Muscle of leg (tissue), 11 donors: ENCODE results near the gene TRMT44. TPM values are rescaled to one million over a fixed set of nuclear protein-coding genes. Genes with fewer than 3 reads are reported as not detected.

Experiments
- DNase-seq: peaks from one replicate; pipeline ENCODE4 v3.0.0; 2013
- H3K27ac ChIP-seq: one replicate; pipeline ENCODE4 v1.5.1; 2013; ENCODE audit warnings: mild to moderate bottlenecking, low read length, control low read depth
- H3K27me3 ChIP-seq: one replicate; pipeline ENCODE4 v1.6.1; 2013; ENCODE audit warnings: low read length; ENCODE audit not compliant: control insufficient read depth, insufficient read depth
- H3K36me3 ChIP-seq: one replicate; pipeline ENCODE4 v1.6.1; 2013; ENCODE audit warnings: low read length; ENCODE audit not compliant: control insufficient read depth, insufficient read depth
- H3K4me1 ChIP-seq: one replicate; pipeline ENCODE4 v1.6.1; 2013; ENCODE audit warnings: low read length; ENCODE audit not compliant: control insufficient read depth, insufficient read depth
- H3K4me3 ChIP-seq: one replicate; pipeline ENCODE4 v1.5.1; 2013; ENCODE audit warnings: low read length, control low read depth
- H3K9me3 ChIP-seq: replicated peaks from 2 replicates; pipeline ENCODE4 v1.6.1; 2013; ENCODE audit warnings: low read depth, low read length; ENCODE audit not compliant: control insufficient read depth
- WGBS: methylation state at CpG from one replicate; pipeline ENCODE4 v1.1.5; 2013; ENCODE audit warnings: missing lambda C conversion rate; ENCODE audit not compliant: insufficient coverage; 5-methylcytosine and 5-hydroxymethylcytosine counted together
- polyA plus RNA-seq, 8 donors: library from polyadenylated mRNA; unstranded; fragments of 120-200 nt; gene quantifications; one replicate each; pipeline versions ENCODE4 v1.2.1 to v1.2.3, GENCODE V29; 2013; ENCODE audit warnings: inconsistent platforms in 1 of 8, low replicate concordance in 1 of 8; ENCODE audit not compliant: insufficient read length in 8 of 8, insufficient read depth in 1 of 8
- total RNA-seq: library from RNA; stranded (reverse); fragments of 120-200 nt; gene quantifications from one replicate; pipeline ENCODE4 v1.2.4, GENCODE V29; 2013

Gene TRMT44
- total and polyA plus RNA-seq, 9 donors, result 8.1 to 13.9 (median 10.3) TPM

DNA sequence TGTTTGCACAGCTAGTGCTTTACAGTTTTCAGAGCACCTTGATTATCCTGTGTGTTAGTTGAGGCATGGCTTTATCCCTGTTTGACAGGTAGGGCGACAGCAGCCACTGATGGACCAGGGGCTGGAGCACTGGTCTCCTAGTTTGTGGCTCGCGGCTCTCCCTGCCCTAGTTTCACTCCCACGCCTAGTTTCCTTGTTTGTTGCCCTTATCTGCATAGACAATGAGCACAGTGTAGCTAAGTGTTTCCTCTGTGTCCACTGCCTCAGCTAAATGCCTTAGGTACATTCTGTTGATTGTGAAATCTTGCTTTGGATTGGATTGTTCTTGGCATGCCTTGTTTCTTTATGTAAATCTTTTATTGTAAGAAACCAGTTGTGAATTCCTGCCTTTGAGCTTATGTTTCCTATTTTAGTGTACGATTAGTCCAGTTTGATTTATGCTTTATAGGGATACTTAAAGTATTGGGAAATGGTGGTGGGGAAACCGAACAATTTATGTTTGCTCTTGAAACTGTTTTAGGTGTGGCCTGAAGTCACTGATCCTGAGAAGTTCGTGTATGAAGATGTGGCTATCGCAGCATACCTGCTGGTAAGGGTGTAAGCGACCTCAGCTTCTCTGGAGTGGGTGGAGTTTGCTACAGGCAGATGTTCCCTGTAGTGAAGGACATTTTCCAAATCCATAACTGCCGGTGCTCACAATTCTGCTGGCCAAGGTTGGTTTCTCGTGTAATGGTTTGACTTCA, 11.0 kb downstream of the TRMT44 start:
- peaks cover 77% of the 10 kb centered on the region for H3K36me3 ChIP-seq
- WGBS, result 93% methylated on average over 10 of the region's 11 CpGs
- no peaks in the 10 kb centered on the region for H3K9me3 ChIP-seq
- H3K4me1 ChIP-seq, result no peaks in the 10 kb centered on the region
- no peak for DNase-seq
- no peak overlapping the region for H3K27ac ChIP-seq
- no peak overlapping the region for H3K4me3 ChIP-seq
- no peaks in the 10 kb centered on the region for H3K27me3 ChIP-seq

DNA sequence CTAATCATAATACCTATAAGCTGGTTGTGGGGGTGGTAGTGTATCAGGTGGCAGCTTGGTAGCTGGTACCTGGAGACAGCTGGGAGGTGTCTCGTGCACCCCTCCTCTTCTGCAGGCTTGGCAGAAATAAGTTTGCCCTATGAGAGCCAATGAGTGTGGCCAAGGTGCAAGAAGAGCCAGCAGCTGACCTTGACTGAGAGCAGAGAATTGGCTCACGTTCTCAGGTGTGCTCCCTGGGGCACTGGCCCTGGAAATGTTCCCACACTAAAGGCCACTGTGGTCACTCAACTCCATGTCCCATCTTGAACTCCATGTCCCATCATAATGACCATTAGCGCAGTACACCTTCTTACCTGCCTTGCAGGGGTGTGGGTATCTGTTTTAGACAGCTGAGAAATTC, 13.4 kb downstream of the TRMT44 start:
- Histone ChIP-seq H3K27ac (no peak overlapping the region), H3K4me3 (no peak overlapping the region), H3K36me3 (peaks cover 73% of the 10 kb centered on the region), H3K27me3 (no peaks in the 10 kb centered on the region), H3K4me1 (no peaks in the 10 kb centered on the region), H3K9me3 (no peaks in the 10 kb centered on the region)
- no peak for DNase-seq
- 81% methylated on average over 2 of the region's 3 CpGs for WGBS

DNA sequence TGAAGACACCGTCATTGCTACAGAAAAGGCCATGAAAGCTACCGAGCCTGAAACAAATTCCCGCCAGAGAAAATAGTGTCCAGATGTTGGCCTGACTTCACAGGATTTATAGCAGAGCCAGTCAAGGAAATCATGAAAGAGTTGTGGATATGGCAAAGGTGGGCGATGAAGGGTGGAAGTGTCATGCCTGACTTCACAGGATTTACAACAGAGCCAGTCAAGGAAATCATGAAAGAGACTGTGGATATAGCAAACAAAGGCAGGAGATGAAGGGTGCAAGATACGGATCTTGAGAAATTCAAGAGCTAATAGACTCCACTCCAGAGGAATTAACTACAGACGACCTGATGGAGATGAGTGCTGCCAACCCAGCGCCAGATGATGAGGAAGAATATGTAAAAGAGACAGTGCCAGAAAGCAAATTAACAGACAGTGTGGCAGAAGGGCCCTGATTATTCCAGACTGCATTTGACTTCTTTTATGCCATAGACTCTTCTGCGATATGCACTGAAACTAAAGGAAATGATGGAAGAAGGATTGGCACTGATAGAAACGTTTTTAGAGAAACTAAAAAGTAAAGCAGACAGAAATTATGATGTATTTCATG, 17.2 kb downstream of the TRMT44 start:
- H3K36me3 ChIP-seq, result peaks cover 72% of the 10 kb centered on the region
- WGBS, result 34% methylated on average over 5 of the region's 9 CpGs
- no peak overlapping the region for H3K4me3 ChIP-seq

DNA sequence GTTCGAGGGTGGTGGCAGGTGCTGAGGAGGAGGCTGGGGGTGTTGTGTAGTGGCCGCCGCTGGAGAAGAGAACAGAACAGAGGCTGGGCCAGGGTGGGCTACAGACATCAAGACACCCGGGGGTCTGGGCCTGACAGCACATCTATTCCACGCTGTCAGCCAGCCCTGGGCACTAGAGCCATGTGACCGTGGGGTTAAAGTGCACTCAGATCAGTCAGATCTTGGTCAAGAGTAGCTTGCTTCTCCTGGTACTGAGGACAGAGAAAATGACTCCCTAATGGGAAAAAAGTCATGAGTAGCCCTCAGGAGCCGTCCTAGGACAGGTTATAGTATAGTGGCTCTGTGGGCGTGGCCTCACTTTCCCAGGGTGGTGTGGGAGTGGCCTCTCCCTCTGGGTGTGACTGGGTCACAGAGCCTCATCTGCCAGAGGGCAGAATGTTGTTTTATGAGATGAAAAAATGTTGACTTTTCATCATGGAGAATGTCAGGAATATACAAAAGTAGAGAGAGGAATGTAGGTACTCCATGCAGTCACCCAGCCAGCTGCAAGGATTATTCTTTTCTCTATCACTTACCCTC, 19.4 kb downstream of the TRMT44 start:
- H3K4me3 ChIP-seq, result no peak overlapping the region
- peaks cover 64% of the 10 kb centered on the region for H3K36me3 ChIP-seq
- H3K27me3 ChIP-seq, result no peaks in the 10 kb centered on the region
- DNase-seq, result no peak
- H3K27ac ChIP-seq, result no peak overlapping the region
- H3K4me1 ChIP-seq, result no peaks in the 10 kb centered on the region
- WGBS, result 86% methylated on average over 8 of the region's 8 CpGs
- no peaks in the 10 kb centered on the region for H3K9me3 ChIP-seq

More for the DNA sequence above, 17.2 kb downstream of the TRMT44 start:
- H3K27me3 ChIP-seq, result no peaks in the 10 kb centered on the region
- no peak overlapping the region for H3K27ac ChIP-seq
- DNase-seq, result no peak
- no peaks in the 10 kb centered on the region for H3K9me3 ChIP-seq
- no peaks in the 10 kb centered on the region for H3K4me1 ChIP-seq

DNA sequence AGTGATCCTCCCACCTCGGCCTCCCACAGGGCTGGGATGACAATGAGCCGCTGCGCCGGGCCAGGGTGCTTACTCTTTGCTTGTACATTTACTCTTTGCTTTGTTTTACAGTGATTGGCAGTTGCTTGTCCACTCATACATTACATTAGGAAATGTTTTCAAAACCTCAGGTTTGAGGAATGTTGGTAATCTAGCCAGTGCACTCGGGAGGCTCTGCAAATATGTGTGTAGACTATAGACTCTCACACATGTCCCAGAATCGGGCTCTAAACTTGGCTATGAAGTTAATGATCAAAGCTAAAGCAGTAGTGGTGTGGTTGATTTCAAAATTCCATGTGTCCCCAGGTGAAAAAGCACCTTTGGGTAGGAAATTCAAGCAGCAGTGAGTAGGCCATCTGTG, 20.5 kb downstream of the TRMT44 start:
- H3K4me1 ChIP-seq, result no peaks in the 10 kb centered on the region
- no peaks in the 10 kb centered on the region for H3K27me3 ChIP-seq
- H3K36me3 ChIP-seq, result peaks cover 66% of the 10 kb centered on the region
- H3K27ac ChIP-seq, result no peak overlapping the region
- WGBS, result 83% methylated on average over 1 of the region's 6 CpGs
- no peak overlapping the region for H3K4me3 ChIP-seq
- H3K9me3 ChIP-seq, result no peaks in the 10 kb centered on the region
- DNase-seq, result no peak

DNA sequence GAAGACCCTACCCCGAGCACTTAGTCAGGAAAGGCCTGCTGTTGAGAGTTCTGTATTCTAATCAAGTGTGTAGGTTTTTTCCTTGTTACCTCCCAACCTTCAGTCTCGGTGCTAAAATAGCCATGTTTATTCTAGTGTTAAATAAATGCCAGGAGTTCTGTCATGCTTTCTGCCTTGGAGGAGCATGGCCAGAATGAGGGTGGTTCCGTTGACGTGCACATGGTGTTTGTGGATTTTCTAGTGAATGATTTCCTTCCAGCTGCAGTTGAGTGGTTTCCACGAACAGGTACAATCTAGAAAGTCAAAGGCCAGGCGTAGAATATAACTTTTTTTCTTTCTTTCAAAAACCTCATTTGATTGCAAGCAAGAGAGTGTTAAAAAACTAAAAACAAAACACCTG, 21.0 kb downstream of the TRMT44 start:
- Histone ChIP-seq H3K4me3 (no peak overlapping the region), H3K4me1 (no peaks in the 10 kb centered on the region), H3K27me3 (no peaks in the 10 kb centered on the region), H3K9me3 (no peaks in the 10 kb centered on the region), H3K36me3 (peaks cover 67% of the 10 kb centered on the region), H3K27ac (no peak overlapping the region)
- DNase-seq, result no peak
- 83% methylated on average over 3 of the region's 6 CpGs for WGBS

DNA sequence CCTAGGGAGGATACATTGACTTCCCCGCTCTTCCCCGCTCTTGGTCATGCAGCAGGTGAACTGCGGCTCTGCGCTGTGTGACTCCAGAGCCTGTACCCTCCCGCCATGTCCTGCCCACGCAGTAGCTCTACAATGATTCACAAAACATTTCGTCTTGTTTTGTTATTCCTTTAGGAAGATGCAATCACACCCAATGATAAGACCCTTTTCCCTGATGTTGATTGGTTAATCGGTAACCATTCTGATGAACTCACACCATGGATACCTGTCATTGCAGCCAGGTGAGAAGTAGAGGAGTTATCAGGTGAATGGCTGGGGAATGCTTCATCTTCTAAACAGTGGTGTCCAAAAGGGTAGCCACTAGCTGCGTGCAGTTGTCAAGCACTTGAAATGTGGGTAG, 23.2 kb downstream of the TRMT44 start:
- no peaks in the 10 kb centered on the region for H3K4me1 ChIP-seq
- no peak overlapping the region for H3K4me3 ChIP-seq
- no peaks in the 10 kb centered on the region for H3K27me3 ChIP-seq
- WGBS, result 100% methylated on average over 2 of the region's 9 CpGs
- H3K9me3 ChIP-seq, result no peaks in the 10 kb centered on the region
- H3K36me3 ChIP-seq, result peaks cover 66% of the 10 kb centered on the region
- no peak for DNase-seq
- H3K27ac ChIP-seq, result no peak overlapping the region

DNA sequence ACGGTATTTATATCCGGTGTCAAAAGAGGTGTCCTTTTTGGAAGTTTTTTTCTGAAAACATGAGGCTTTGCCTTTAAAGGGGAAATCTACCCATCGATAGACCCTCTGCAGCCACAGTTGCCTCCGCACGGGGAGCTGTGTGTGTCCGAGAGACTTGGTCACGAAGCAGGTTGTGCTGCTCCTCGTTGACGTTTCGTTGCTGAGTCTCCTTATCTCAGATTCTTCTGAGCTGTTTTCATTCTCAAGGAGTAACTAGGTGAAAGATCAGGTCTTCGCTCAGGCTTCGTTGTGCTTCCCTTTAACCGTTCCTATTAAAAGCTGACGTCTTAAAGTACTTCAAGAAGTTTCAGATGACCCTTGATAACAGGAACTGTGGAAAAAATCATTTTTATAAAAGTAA, 23.8 kb downstream of the TRMT44 start:
- whole genome bisulfite sequencing, result 92% methylated on average over 10 of the region's 14 CpGs
- H3K27me3 ChIP-seq, result no peaks in the 10 kb centered on the region
- no peak overlapping the region for H3K4me3 ChIP-seq

DNA sequence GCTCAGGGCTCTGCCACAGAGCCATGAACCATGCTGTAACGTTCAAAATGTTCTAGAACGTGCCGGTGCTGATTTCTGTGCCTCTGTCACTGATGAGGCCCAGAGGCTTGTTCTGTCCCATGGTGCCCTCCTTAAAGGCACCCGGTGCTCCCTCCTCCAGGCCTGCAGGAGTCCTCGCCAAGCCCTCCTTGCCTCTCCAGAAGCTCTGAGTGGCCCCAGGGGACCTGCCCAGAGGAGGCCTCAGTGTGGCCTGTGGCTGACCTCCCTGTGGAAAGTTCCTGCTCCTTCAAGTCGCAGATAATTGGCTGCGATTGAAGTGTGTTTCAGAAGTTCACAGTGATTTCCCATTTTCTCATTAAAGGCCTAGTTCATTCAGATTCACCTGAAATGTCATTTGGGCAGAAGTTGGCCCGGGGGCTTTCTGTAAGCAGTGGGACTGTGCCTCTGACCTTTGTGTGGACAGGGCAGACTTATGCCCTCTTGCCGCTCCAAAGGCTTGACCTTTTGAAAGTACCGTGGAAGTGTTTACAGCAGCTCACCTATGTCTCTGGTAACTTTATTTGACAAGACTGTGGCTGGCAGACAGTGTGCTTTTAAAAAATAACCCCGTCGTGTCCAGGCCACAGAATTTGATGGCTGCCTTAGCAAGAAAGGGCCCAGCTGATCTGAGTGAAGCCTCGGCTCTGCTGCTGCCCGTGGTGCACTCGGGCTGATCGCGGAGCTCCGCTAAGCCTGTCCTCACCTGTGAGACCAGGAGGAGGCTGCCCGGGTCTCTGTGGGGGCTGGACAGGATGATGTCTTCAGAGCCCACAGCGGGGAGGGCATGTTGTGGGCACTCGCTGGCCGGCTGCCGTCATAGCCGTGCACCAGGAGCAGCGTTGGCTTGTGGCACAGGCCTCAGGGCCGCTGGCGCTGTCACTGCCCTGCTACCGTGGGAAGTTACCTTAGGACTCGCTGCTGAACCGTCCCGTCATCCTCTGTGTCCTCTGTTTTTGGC, 25.3 kb downstream of the TRMT44 start:
- Histone ChIP-seq H3K4me3 (no peak overlapping the region), H3K4me1 (no peaks in the 10 kb centered on the region), H3K27ac (no peak overlapping the region), H3K36me3 (peaks cover 69% of the 10 kb centered on the region), H3K9me3 (no peaks in the 10 kb centered on the region), H3K27me3 (no peaks in the 10 kb centered on the region)
- 83% methylated on average over 31 of the region's 31 CpGs for WGBS
- no peak for DNase-seq

More for the DNA sequence above, 23.8 kb downstream of the TRMT44 start:
- Histone ChIP-seq H3K4me1 (no peaks in the 10 kb centered on the region), H3K36me3 (peaks cover 67% of the 10 kb centered on the region), H3K27ac (no peak overlapping the region), H3K9me3 (no peaks in the 10 kb centered on the region)
- DNase-seq, result no peak

DNA sequence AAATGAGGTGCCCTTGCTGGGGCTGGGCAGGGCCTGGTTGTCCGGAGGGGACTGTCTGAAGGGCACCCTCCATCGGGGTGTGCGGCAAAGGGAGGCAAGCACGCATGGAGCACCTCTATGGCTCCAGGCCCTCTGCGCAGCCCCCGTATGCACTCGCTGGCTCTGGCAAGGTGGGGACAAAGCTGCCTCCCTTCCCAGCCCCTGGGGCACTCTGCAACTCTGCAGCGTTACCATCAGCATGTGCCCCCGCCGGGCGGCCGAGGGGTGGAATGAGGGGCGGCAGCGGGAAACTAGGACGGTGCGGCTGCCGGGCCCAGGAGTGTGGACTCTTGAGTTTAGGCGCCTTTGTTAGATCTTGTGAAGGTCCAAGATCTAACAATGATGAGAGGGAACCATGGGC, 26.4 kb downstream of the TRMT44 start:
- Histone ChIP-seq H3K36me3 (peaks cover 65% of the 10 kb centered on the region), H3K4me3 (no peak overlapping the region), H3K27me3 (no peaks in the 10 kb centered on the region), H3K27ac (no peak overlapping the region), H3K9me3 (no peaks in the 10 kb centered on the region), H3K4me1 (no peaks in the 10 kb centered on the region)
- WGBS, result 96% methylated on average over 18 of the region's 18 CpGs
- no peak for DNase-seq
